Measurements from ENCODE around the gene DLX1. TPM values are rescaled to one million over a fixed set of nuclear protein-coding genes. Genes with fewer than 3 reads are reported as not detected.

Gene DLX1
- total RNA-seq, 1 experiment from 2014 or later = 3.5 TPM

GRCh38 chr2:172079838-172080640 lies 5.3 kb upstream of the DLX1 start:
- TF ChIP-seq CTCF (IDR thresholded peaks at IDR 0.05) = no peak
- TF ChIP-seq POLR2AphosphoS5 (IDR thresholded peaks at IDR 0.05; ENCODE audit: low read depth, low read length) = no peak
- TF ChIP-seq REST (IDR thresholded peaks at IDR 0.05; ENCODE audit: insufficient read depth in 1 of 2, low read depth in 2 of 2, low read length in 1 of 2) = no peak
- TF ChIP-seq SIN3A (IDR thresholded peaks at IDR 0.05; ENCODE audit: borderline replicate concordance, insufficient read depth, low read depth, low read length) = no peak
- TF ChIP-seq TCF7L2 (IDR thresholded peaks at IDR 0.05; ENCODE audit: low read depth, low read length) = no peak
- POLR2A ChIA-PET = no interaction called here
- Histone ChIP-seq H3K4me1 (ENCODE audit: control insufficient read depth, insufficient read depth, low read length) (peaks cover 3% of the 10 kb centered on the region), H3K27ac (ENCODE audit: low read length) (no peak overlapping the region), H3K9me3 (ENCODE audit: control insufficient read depth, insufficient read depth, low read depth, low read length) (no peaks in the 10 kb centered on the region), H3K4me3 (ENCODE audit: low read depth in 2 of 2, low read length in 2 of 2) (no peak overlapping the region), H3K27me3 (ENCODE audit: control insufficient read depth, insufficient read depth, low read length) (no peaks in the 10 kb centered on the region), H3K36me3 (ENCODE audit: control insufficient read depth, insufficient read depth, low read length) (no peaks in the 10 kb centered on the region)
- ATAC-seq = no peak
- intact Hi-C loops (cut with micrococcal nuclease; ENCODE audit: unreplicated experiment) = no loop called here
- DNase-seq (ENCODE audit: low read depth, low spot score) = no peak
- in situ Hi-C loops (cut with HindIII; ENCODE audit: low pct_unique_long_range_greater_than_20kb, low sequenced_read_pairs) = no loop called here
- CTCF ChIA-PET = no interaction called here
- no TSS peak for BruUV-seq (replicated peaks)

- intact Hi-C loops (cut with micrococcal nuclease; ENCODE audit: unreplicated experiment) (no loop called here), in situ Hi-C loops (cut with HindIII; ENCODE audit: low pct_unique_long_range_greater_than_20kb, low sequenced_read_pairs) (no loop called here)
Observed at GRCh38 chr2:172080641-172081220, 4.6 kb upstream of the DLX1 start.

More at GRCh38 chr2:172080641-172081220, 4.6 kb upstream of the DLX1 start:
- ChIA-PET CTCF (no interaction called here), POLR2A (interaction anchor here (0.6 kb wide), 1 partner anchor 21 kb away, joined by 6 read pairs; no protein-coding TSS in a partner anchor)
- Histone ChIP-seq H3K27ac (ENCODE audit: low read length) (no peak overlapping the region), H3K4me1 (ENCODE audit: control insufficient read depth, insufficient read depth, low read length) (peaks cover 3% of the 10 kb centered on the region), H3K27me3 (ENCODE audit: control insufficient read depth, insufficient read depth, low read length) (no peaks in the 10 kb centered on the region), H3K36me3 (ENCODE audit: control insufficient read depth, insufficient read depth, low read length) (no peaks in the 10 kb centered on the region), H3K9me3 (ENCODE audit: control insufficient read depth, insufficient read depth, low read depth, low read length) (no peaks in the 10 kb centered on the region), H3K4me3 (ENCODE audit: low read depth in 2 of 2, low read length in 2 of 2) (no peak overlapping the region)
- TF ChIP-seq REST (IDR thresholded peaks at IDR 0.05; ENCODE audit: insufficient read depth in 1 of 2, low read depth in 2 of 2, low read length in 1 of 2) = no peak
- TF ChIP-seq CTCF (IDR thresholded peaks at IDR 0.05) = no peak
- no peak for TF ChIP-seq TCF7L2 (IDR thresholded peaks at IDR 0.05; ENCODE audit: low read depth, low read length)
- no peak for TF ChIP-seq SIN3A (IDR thresholded peaks at IDR 0.05; ENCODE audit: borderline replicate concordance, insufficient read depth, low read depth, low read length)
- TF ChIP-seq POLR2AphosphoS5 (IDR thresholded peaks at IDR 0.05; ENCODE audit: low read depth, low read length) = no peak
- no TSS peak for BruUV-seq (replicated peaks)
- ATAC-seq = no peak
- no peak for DNase-seq (ENCODE audit: low read depth, low spot score)

Measured in Panc1 (cell line).